HG02571 (cell line): Measurements from ENCODE around the gene KRTAP10-3.
"Not testable (repeated sequence)": the region's sequence is repeated elsewhere in the genome, so short reads cannot be mapped to it uniquely, and the experiment has no call there.

Source experiments
- ATAC-seq: cut with Tn5 transposase; IDR thresholded peaks from one replicate; pipeline ENCODE4 v1.9.1; 2021; ENCODE audit warnings: mild to moderate bottlenecking, moderate library complexity; ENCODE audit not compliant: unreplicated experiment

Gene KRTAP10-3

GRCh38 chr21:44572959-44573583 lies 14.5 kb upstream of the KRTAP10-3 start:
- no peak for ATAC-seq

GRCh38 chr21:44571844-44572782 lies 13.5 kb upstream of the KRTAP10-3 start:
- ATAC-seq = no peak

- no peak for ATAC-seq
Observed at GRCh38 chr21:44571296-44571695, 12.7 kb upstream of the KRTAP10-3 start.

- ATAC-seq = no peak
Observed at GRCh38 chr21:44569861-44570517, 11.4 kb upstream of the KRTAP10-3 start.

- ATAC-seq = no peak
Observed at GRCh38 chr21:44568667-44569556, 10.3 kb upstream of the KRTAP10-3 start.

- no peak for ATAC-seq
Observed at GRCh38 chr21:44568261-44568660, 9.7 kb upstream of the KRTAP10-3 start.

- no peak for ATAC-seq
Observed at GRCh38 chr21:44567481-44568171, 9.0 kb upstream of the KRTAP10-3 start.

GRCh38 chr21:44566403-44566802 lies 7.8 kb upstream of the KRTAP10-3 start:
- ATAC-seq = no peak

- no peak for ATAC-seq
Observed at GRCh38 chr21:44564886-44565598, 6.4 kb upstream of the KRTAP10-3 start.

- ATAC-seq = no peak
Observed at GRCh38 chr21:44564099-44564498, 5.5 kb upstream of the KRTAP10-3 start.

- not testable (repeated sequence) for ATAC-seq
Observed at GRCh38 chr21:44558329-44558675, 293 bp downstream of the KRTAP10-3 start.

GRCh38 chr21:44557491-44558328 lies 885 bp downstream of the KRTAP10-3 start:
- ATAC-seq = no peak

- ATAC-seq = no peak
Observed at GRCh38 chr21:44556879-44557278, 1.7 kb downstream of the KRTAP10-3 start.

GRCh38 chr21:44555200-44555875 lies 3.3 kb downstream of the KRTAP10-3 start:
- no peak for ATAC-seq

GRCh38 chr21:44552681-44553080 lies 5.9 kb downstream of the KRTAP10-3 start:
- ATAC-seq = no peak

GRCh38 chr21:44552136-44552535 lies 6.5 kb downstream of the KRTAP10-3 start:
- ATAC-seq = no peak

GRCh38 chr21:44551340-44551961 lies 7.1 kb downstream of the KRTAP10-3 start, which contains the start of gene KRTAP10-2:
Gene KRTAP10-2, minus strand, starts transcription at chr21:44551505. Its CDS starts 47 bp downstream, at chr21:44551458.
- no peak for ATAC-seq
